SIG-M5 treated with dmso at 0.1 percent for 504 hours (cell line): ENCODE measurements around the gene ADORA2B.
"Not testable (repeated sequence)": the region's sequence is repeated elsewhere in the genome, so short reads cannot be mapped to it uniquely, and the experiment has no call there.

Source experiments
- DNase-seq: peaks from one replicate; lab custom pipeline; 2025; ENCODE audit not compliant: unreplicated experiment; lab: John Stamatoyannopoulos, UW

The ADORA2B gene

DNA sequence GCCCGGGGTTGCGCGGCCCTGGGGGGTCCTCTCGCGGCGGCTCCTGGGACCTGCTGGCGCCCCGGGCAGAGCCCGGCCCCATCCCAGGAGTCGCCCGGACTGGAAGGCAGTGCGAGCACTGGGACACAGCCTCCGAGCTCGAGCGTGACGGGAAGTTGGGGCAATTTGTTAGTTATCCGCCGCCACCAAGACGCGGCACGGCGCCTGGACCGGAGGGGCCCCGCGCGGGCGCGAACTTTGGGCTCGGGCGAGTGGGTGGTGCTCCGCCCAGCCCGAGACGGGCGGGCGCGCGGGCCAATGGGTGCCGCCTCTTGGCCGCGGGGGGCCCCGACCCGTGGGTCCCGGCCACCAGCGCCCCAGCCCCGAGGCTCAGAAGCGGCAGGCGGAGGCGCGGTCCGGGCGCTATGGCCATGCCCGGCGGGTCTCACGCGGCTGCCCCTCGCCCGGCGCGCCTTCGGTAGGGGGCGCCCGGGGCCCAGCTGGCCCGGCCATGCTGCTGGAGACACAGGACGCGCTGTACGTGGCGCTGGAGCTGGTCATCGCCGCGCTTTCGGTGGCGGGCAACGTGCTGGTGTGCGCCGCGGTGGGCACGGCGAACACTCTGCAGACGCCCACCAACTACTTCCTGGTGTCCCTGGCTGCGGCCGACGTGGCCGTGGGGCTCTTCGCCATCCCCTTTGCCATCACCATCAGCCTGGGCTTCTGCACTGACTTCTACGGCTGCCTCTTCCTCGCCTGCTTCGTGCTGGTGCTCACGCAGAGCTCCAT is at the start of gene ADORA2B:
TSS of gene ADORA2B (plus strand) at position 372 of the 768 bp plus-strand sequence. CDS start at position 491, 119 bp downstream.
- no peak for DNase-seq

DNA sequence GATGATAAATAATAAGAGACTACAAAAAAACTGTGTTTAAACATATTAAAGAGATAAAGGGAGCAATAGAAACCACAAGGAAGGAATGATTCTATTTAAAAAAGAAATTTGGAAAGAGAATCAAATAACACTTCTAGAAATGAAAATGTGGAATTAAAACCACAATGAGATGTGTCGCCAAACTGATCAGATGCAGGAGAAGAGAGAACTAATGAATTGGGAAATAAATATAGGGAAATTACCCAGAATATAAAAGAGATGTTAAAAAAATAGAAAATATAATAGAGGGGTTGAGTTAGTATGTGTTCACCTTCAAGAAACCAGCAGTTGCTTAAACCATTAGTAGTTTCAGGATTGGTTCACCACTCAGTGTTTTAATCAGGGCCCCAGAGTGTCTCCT is 48.7 kb upstream of the ADORA2B start:
- no peak for DNase-seq

DNA sequence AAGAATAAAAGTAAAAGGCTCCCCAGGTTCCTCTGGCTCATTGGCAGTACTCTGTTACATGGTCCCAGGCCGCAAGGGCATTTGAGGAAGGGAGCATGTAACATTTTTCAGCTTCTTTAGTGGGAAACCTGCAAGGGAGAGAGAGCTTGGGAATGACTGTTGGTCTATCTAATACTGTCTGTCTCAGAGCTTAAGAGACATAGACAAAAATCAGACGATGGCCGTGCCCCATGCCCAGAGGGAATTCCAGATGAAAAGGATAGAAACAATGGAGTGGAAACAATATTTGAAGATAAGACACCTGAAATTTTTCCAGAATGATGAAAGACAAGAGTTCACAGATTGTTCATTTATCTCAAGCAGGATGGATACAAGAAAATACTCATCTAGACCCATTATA is 48.1 kb upstream of the ADORA2B start:
- DNase-seq, result no peak

DNA sequence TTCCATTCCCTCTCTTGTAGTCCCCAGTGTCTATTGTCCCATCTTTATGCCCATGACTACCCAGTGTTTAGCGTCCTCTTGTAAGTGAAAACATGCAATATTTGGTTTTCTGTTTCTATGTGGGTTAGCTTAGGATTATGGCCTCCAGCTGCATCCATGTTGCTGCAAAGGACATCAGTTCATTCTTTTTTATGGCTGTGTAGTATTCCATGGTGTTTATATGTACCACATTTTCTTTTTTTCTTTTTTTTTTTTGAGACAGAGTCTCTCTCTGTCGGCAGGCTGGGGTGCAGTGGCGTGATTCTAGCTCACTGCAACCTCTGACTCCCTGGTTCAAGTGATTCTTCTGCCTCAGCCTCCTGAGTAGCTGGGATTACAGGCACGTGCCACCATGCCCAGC is 45.3 kb upstream of the ADORA2B start:
- not testable (repeated sequence) for DNase-seq

DNA sequence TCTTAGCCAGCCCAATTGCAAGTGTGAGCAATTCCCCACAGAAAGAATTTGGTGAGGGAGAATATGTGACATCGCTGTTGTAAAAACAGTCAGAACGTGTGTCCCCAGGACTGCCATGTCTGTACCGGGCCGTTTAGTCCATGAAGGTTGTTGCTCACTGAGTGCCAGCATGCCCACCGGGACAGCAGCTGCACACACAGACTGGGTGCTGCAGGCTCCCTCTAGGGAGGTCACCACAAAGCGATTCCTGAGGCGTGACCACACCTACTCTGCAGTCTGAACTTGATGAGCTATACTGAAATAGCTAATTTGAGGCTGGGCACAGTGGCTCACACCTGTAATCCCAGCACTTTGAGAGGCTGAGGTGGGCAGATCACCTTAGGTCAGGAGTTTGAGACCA is 44.1 kb upstream of the ADORA2B start:
- no peak for DNase-seq

DNA sequence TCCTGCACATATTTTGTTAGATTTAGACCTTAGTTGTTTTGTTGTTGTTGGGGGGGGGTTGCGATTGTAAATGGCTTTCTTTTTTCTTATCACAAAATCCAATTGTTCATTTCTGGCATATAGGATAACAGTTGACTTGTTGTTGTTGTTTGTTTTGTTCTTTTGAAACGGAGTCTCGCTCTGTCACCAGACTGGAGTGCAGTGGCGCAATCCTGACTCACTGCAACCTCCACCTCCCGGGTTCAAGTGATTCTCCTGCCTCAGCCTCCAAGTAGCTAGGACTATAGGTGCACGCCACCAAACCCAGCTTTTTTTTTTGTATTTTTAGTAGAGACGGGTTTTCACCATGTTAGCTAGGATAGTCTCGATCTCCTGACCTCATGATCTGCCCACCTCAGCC is 39.7 kb upstream of the ADORA2B start:
- not testable (repeated sequence) for DNase-seq

DNA sequence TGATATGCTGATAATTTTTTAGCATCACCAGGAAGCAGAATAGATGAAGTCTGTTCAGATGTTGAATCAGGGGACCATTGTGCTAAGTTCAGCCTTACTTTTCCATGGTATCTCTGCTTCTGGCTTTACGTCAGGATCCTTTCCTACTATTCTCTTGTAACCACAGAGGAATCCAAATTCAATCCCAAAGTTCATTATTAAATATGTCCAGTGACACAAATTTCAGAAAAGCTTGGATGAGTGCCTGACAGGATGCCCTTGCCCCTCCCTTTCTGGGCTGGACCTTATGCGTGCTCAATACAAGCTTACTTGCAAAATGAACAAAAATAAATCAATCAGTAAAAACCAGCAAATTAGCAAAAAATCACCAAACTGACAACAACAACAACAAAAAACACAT is 37.6 kb upstream of the ADORA2B start:
- DNase-seq, result no peak

DNA sequence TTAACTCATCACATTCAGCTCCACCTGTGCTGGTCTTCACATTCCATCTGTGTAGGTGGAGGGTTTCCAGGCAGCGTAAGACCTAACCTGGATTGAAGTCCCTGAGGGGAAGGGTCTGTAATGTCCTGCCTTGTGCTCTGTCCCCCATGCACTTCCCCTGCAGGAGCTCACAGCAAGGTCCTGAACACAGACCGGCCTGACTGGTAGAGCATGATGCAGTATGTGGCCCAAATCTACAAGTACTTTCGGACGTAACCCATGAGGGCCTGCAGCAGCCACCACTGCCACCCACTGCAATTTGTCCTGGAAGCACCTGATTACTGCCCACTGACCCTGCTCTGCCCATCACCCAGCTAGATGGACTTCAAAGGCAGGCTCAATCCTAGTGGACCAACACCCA is 36.6 kb upstream of the ADORA2B start:
- no peak for DNase-seq

DNA sequence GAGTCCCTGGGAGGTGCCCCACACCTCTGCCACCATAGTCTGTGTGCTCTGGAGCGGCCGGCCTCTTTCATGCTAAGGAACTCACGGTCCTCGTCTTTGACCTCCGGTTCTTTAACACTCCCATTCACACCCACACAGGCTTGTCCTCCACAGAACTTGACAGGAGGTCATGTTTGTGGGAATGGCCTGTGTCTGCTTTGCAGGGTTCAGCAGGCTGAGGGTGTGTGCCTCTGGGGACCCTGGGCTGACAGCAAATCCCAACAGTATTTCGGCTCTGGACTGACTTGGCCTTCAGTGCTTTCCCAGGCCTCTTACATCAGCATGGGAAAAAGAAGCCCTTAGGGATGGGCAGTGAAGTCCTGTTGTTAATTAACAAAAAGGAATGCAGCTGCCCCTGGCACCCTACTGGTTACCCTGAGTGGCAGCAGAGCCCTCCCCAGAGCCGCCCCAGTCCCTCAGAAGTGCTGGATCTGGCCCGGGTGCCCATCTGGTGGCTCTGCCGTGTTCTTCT is 35.4 kb upstream of the ADORA2B start:
- no peak for DNase-seq

DNA sequence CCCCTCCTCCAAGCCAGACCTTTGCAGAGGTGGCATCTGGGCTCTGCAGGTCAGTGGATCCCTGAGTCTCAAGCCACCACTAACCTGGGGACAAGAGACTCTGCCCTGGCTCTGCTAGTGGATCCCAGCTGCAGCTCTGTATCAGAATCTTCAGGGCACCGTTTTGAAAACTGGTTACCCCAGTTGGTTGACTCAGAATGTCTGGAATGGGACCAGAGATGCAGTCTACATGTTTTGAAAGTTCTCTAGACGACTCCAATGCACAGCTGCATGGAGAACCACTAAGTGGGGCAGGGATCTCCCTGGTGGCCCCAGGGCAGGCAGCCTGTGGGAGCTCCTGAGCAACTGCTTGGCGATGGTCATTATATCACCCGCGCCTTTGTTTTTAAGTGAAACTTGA is 34.1 kb upstream of the ADORA2B start:
- DNase-seq, result peak; percentile 20

DNA sequence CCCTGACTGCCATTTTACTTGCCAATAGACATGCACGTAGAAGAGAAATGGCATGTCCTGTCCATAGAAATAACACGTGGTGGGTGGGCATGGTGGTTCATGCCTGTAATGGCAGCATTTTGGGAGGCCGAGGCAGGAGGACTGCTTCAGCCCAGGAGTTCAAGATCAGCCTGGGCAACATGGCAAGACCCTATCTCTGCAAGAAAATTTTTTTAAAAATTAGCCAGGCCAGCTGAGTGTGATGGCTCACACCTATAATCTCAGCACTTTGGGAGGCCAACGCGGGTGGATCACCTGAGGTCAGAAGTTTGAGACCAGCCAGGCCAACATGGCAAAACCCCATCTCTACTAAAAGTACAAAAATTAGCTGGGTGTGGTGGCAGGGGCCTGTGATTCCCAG is 33.2 kb upstream of the ADORA2B start:
- DNase-seq, result not testable (repeated sequence)

DNA sequence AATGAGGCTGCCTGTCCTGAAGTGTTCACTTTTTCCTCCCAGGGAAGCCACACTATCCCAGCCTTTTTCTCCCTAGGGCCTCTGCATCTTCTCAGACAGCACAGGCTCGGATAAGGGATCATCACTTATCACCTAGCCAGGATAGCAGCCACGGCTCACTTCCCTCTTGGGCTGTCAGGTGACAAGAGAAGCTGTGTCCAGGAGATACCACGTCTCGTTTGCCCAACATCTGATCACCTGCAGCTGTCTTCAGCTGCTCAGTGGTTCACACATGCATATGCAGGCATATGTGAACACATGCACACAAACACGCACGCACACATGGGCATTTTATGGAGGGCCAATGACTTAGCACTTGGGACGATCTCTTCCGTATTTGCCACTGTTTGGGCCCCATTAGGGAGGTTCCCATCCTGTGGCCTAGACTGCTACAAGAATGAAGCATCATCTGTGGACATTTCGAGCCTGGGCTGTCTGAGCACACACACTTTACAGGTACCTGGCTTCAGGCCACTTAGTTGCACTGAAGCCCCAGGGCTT is 32.4 kb upstream of the ADORA2B start:
- no peak for DNase-seq

DNA sequence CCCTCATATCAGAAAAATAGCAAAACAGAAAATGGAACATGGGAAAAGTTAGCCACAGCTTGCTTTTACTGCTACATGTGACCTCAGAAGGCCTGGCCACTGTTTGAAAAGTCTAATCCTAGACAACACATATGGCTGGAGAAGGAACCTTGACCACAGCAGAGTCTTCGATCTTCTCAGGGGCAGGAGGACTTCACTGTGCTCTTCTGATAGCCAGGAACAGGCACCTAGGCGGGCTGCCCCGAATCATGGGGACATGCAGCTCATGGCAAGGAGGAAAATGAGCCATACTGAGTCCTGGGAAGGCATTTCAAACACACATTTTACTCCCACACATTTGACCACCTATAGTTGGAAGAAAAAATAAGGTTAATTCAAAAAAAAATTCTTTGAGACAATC is 31.1 kb upstream of the ADORA2B start:
- DNase-seq, result no peak

DNA sequence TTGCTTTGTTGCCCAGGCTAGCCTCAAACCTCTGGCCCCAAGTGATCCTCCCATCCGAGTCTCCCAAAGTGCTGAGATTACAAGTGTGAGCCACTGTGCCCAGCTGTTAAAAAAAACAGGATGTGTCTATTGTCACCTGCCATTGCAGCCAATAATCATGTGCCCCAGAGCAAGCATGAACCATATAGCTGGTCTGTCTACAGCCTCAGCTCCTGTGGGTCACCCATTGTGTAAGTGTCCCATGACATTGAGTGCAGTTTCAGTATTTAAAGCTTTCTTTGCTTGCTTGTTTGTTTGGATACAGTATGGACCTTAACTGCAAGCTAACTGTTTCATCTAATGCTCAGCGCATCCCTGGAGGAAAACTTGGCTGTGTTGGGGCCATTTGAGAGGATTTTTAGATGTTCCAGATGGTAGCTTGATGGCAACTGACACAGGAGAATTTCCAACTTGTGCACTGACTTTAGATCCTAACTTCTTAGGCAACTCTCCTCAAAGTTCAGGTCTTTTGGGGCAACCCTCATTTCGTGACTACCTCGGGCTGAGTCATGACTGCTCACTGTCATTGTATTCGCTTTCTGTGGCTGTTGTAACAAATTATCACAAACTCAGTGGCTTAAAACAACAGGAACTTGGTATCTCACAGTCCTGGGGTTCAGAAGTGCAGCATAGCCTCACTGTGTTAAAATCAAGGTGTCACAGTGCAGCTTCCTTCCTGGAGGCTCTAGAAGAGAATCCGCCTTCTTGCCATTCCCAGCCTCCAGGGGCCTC is 30.3 kb upstream of the ADORA2B start:
- DNase-seq, result peak; percentile 81

DNA sequence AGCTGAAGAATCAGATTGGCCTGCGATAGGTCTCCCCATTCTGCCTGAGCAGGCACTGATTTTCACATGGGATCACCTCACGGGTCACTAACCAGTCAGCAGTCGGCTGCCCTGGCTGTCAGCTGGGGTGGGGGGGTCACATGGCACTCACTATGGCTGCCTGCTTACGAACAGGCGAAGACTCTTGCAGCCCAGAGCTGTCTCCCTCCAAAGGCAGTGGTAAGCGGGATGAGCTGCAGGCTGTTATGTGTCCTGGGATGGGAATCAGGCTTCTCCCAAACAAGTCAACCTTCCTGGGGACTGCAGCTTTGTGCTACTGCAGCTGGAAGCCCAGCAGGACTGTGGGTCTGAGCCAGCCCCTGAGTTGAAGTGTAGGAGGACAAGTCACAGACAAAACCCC is 29.0 kb upstream of the ADORA2B start:
- DNase-seq, result no peak

DNA sequence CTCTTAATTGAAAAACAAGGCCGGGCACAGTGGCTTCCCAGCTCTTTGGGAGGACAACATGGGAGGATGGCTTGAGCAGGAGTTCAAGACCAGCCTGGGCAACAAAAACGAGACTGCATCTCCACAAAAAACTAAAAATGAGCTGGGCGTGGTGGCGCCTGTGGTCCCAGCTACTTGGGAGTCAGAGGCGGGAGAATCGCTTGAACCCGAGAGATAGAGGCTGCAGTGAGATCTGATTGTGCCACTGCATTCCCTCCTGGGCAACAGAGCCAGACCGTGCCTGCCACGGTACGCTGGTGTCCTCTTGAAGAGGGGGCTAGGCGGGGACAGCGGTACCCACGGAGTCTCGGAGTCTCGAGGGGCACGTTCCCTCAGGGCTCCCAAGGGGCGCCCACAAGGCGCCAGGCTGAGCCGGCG is 27.9 kb upstream of the ADORA2B start:
- DNase-seq, result no peak

DNA sequence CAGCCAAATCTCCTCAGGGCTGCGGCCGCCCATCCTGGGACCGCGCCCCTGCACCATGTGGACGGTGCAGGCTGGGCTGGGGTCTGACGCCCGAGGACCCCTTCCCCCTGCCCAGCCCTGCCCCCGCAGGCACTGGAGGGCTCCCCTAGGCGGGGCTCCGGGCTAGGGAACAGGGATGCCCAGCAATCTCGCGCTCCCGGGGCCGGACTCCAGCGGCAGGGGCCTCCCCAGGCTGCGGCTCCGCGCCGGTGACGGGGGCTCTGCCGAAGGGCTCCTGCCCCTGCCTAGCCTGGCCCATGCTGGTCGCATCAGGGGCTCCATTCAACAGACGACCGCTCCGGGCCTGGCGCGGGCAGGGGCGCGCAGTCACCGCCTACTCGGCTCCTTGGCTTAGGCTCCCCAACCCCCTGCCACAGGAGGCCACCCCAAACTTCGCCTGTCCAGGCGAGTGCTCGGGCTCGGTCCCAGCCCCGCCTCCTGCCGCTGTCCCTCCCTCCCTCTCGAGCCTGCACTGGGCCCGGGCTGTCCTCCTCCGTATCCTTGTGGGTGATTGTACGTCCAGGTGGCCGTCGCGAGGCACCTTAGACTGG is 27.4 kb upstream of the ADORA2B start:
- no peak for DNase-seq

DNA sequence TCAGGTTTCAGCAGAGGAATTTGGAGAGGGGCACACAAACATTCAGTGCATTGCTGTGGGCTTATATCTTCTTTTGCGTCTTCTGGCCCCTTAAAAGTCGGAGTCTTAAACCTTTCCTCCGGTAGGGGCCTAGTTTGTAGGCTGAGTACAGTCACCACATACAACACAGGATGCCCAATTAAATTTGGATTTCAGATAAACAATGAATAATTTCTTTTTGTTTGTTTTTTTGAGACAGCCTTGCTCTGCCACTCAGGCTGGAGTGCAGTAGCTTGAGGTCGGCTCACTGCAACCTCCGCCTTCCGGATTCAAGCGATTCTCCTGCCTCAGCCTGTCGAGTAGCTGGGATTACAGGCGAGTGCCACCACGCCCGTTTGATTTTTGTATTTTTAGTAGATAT is 26.7 kb upstream of the ADORA2B start:
- DNase-seq, result no peak

DNA sequence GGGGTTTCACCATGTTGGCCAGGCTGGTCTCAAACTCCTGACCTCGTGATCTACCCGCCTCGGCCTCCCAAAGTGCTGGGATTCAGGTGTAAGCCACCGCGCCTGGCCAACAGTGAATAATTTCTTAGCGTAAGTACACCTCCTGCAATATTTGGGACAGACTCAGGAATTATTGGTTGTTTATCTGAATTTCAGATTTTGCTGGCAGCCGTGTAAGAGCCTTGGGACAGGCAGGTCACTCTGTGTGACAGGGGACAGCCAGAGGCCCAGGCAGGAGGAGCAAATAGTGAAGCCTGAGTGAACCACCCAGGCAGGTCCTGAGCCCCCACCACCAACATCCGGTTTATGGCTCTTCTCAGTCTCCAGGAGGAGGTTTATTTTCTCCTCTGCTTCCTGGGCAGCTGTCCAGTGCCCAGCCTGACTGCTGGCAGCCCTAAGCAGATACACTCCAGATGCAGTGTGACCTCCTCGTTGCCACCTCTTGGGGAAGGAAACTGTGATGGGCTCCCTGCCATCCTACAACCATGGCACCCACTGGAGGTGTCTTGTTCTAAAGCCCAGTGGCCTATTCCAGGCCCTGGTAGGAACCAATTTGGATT is 26.2 kb upstream of the ADORA2B start:
- no peak for DNase-seq

DNA sequence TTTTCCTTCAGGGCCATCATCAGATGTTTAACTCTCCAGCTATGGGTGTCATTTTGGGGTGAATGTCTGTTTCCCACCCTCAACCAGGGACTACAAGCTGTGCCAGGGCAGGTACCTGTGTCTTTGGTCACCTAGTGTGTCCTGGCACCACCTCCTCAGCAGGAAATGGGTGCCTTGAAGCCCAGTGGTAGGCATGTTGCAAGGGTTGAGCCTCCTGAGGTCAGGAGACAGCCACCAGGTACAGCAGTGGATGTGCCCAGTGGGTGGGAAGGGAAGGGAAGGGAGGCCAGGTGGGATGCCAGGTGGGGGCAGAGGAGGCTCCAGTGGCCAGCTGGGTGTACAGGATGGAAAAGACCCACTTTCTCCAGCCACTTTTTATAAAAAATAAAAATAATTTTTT is 25.5 kb upstream of the ADORA2B start:
- DNase-seq, result no peak

DNA sequence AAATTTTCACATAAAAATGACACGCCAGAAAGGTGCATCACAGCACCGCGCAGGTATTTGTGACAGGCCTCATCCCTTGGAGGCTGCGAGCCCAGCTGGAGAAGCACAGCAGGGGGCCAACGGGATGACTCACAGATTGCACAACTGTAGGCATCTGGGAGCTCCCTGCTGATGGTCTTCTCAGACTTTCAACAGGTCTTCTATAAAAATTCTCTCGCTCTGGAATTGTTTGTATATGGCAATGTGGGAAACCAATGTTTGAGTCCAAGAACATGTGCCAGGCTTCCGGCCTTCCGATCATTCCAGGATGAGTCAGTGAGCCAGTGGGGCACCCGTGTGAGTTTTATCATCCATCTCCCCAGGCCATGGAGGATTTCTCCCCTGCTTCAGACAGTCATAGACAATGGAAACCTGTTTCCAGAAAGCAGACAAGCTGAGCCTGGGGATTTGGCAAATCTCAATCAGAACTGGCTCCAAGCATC is 24.1 kb upstream of the ADORA2B start:
- DNase-seq, result peak; percentile 56
